Right hindlimb (tissue), 1 donor: Measurements from ENCODE around the gene ACLY.
"Not testable (repeated sequence)": the region's sequence is repeated elsewhere in the genome, so short reads cannot be mapped to it uniquely, and the experiment has no call there.

ENCODE experiments used
- DNase-seq: peaks from one replicate; pipeline ENCODE4 v3.0.0-alpha.2; 2018

ACLY gene

GRCh38 chr17:41909088-41909487 lies 9.7 kb downstream of the ACLY start:
- no peak for DNase-seq

- no peak for DNase-seq
Measured at GRCh38 chr17:41907633-41908539, 10.9 kb downstream of the ACLY start.

- no peak for DNase-seq
Measured at GRCh38 chr17:41907185-41907556, 11.6 kb downstream of the ACLY start.

DNA sequence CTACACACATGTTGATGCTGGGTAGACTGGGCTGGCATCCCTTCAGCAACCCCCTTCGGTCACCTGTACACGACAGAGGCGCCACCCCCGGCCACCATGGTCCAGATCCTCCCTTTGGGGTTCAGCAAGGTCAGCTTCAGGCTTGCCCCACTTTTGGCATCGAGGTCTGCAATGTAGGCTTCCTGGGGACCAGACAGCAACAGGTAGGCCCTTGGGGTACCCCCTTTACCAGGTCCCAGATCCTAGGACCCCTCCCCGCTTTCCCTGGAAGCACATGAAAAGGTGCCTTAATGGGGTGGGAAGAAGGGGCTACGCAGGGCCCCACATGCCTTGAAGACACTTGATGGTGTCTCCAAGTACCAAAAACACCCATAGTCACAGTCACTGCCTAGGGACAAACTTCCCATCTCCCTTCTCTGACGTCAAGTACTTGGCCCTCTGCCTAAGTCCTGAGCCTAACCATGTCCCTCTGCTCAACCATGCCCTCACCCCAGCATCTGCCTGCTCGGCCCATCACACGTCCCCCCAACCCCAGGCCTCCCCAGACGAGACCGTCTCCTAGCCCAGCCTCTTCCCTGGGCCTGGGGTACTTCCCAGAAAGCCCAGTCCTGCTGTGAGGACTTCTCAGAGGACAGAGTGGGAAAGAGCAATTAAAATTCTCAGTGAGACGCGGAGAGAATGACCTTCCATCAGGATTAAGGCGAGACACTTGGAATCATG lies 12.1 kb downstream of the ACLY start:
- DNase-seq: no peak

- no peak for DNase-seq
Measured at GRCh38 chr17:41905172-41905571, 13.6 kb downstream of the ACLY start.

DNA sequence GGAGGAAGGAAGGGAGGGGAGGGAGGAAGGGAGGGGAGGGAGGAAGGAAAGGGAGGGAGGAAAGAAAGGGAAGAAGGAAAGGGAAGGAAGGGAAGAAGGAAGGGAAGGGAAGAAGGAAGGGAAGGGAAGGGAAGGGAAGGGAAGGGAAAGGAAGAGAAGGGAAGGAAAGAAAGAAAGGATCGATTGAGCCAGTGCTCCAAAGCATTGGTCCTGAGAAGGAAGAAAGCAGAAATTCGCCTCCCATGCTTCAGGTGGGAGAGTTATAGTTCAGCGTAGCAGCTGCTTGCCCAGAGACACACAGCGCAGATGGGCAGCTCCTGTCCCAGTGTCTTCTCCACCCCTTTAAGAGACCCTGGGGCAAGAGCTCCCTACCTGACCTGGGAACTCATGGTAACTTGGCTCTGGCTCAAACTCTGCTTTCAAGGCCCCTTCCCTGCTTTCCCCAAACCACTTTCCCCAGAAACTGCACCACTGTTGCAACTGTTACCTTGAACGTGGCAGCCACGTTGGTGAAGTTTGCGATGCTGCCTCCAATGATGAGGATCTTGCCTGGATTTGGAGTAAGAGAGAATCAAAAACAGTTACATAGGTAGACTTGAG lies 14.4 kb downstream of the ACLY start:
- no peak for DNase-seq

DNA sequence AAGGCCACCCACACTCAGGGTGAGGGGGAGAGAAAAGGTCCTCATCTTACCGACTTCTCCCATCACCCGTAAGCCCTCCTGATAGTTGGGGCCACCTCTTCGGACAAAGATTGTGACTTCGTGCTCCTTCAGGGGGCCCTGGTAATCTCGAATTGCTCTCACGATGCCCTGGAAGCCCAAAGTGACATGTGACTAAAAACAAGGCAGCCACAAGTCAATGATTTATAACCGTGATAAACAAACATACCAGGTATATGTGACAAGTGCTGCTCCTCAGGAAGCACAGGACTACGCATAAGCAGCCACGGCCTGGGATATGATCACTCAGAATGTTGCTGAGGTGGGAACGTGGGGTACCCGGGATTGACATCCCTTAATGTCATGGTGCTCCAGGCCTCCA lies 17.1 kb downstream of the ACLY start:
- no peak for DNase-seq

DNA sequence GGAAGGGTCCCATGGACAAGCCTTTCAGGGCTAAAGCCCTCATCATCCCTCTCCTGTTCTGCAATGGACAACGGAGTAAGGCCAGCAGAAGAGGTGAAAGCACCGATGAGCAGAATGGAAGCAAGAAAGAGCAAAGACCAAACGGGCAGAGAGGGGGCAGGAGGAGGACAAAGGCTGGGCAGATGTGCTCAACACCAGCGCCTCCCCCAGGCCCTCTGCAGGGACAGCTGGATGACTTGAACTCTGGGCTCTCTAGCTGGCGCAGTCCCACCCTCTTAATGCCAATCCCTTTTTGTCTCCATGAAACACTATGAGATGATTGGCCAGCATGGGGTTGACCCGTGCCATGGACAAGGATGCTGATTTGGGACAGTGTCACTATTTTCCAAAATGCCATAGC lies 22.0 kb downstream of the ACLY start:
- no peak for DNase-seq

GRCh38 chr17:41895617-41896016 lies 23.1 kb downstream of the ACLY start:
- DNase-seq: peak; percentile 75

DNA sequence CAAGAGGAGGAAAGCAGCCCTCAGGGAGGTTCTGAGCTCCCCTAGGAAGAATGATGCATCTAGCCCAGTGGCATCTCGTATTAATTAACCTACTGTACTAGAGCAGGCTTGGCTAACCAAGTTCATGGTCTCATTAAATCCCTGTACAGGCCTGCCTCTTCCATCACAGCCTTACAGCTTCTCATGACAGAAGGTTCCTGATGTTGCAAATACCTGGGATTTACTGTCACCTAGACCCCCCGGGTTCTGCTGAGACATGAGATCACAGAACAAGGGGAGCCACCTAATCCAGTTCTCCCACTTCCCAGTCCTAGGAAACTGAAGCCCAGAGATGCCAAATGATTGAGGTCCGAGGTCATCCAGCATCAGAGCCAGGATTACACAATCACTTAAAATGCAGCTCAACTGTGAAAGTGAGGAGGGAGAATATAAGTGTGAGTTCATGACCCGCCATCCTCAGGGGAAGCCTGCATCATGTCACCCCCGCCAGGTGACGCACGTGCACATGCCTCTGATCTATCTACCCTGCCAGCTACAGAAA lies 23.9 kb downstream of the ACLY start:
- no peak for DNase-seq

DNA sequence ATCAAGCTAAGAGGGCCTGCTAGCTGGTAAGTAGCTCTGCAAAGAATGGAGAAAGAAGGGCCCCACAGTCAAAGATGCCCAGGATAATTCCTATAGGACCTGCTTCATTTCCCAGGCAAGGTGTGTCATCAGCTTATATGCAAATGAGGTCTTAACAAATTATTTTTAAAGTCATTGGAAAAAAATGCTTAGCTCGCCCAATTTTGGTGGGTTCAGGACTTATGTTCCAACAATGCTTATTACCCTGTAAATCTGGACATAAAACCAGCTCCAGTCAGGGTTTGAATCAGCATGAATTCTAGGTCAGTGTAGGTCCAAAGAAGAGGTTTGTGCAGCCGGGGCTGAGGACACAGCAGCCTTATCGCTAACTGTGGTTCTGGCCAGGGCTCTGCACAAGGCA lies 25.4 kb downstream of the ACLY start:
- no peak for DNase-seq

- no peak for DNase-seq
Measured at GRCh38 chr17:41892021-41892376, 26.8 kb downstream of the ACLY start.

GRCh38 chr17:41891135-41892020 lies 27.4 kb downstream of the ACLY start:
- DNase-seq: no peak

DNA sequence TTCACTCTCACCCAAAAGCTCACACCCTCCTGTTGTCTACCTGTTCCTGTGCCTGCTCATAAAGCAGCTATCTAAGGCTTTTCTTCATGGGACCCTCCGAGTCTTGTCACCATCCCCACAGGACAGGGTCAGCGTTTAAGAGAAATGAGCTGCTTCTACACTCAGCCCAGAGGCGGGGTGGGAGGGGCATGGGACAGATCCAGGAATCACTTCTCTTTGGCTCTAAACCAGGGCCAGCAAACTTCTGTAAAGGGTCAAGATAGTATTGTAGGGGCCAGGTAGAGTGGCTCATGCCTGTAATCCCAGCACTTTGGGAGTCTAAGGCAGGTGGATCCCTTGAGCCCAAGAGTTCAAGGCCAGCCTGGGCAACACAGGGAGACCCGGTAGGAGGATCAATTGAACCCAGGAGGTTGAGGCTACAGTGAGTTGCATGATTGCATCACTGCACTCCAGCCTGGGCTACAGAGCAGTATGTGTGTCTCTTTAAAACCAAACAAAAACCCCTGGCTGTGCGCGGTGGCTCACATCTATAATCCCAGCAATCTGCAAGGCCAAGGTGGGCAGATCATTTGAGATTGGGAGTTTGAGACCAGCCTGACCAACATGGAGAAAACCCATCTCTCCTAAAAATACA lies 30.3 kb downstream of the ACLY start:
- no peak for DNase-seq

DNA sequence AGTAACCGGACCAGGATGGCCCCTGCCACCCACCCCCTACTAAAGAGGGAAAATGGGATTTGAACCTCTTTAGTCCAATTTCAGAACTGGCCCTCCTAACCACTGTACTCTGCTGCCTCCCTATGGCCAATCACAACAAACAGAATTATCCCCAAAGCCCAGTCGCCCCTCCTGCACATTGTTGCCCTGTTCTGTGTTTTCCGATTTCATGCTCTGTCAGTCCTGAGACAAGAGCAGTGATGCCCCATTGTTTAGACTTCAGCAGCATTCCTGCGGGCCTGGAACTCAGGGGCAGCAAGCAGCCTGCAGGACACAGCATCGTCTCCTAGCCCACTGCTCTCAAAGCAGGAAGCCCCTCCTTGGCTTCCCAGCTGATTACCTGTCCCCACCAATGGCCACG lies 33.0 kb downstream of the ACLY start:
- DNase-seq: no peak

- DNase-seq: no peak
Measured at GRCh38 chr17:41882756-41883155, 36.0 kb downstream of the ACLY start.

GRCh38 chr17:41880130-41880529 lies 38.6 kb downstream of the ACLY start:
- DNase-seq: no peak

GRCh38 chr17:41874293-41874670 lies 44.5 kb downstream of the ACLY start:
- not testable (repeated sequence) for DNase-seq

DNA sequence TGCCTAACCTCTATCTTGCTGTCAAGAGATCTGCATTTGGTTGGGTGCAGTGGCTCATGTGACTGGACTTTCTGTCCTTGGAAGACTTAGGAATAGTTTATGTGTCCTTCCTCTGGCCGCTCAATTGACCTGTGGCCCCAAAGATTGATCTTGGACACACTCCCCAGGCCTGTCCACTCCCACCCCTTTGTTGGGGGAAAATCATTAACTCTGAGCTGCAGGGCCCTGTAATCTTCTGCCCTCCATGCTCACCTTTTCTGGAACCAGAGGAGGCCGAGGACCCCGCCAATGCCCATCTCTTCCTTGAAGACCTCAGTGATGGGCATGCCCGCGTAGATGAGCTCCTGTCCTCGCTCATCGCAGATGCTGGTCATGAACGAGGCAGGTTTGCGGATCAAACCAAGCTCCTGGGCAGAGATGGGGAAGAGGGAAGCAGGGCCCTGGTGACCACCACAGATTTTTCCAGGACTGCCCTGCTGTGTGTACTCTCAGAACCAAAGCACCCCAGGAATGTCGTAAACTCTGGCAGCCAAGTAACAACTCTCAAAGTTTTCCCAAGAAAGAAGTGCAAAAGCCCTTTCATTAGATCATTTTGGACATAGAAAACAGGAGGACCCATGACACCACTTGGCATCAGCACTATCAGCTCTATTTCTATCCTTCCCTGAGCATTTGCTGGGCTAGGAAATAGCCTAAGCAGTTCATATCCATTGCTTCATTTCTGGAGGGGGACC lies 45.0 kb downstream of the ACLY start:
- no peak for DNase-seq

DNA sequence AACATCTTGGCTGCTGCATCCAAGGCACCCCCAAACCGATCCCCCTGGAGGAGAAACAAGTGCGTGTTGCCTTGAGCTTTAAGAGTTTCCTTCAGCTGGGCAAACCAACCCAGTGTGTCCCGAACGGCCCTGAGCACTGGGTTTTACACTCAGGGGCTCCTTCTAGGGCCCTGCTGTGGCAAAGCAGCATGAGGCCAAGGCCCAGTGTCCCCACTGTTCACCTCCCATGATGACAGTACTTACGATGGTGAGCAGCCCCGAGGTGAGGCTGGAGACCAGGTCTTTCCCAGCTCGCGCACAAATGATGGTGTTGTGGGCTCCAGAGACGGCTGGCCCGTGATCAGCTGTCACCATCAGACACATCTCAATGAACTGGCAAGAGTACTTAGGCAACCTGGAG lies 47.0 kb downstream of the ACLY start:
- DNase-seq: no peak

DNA sequence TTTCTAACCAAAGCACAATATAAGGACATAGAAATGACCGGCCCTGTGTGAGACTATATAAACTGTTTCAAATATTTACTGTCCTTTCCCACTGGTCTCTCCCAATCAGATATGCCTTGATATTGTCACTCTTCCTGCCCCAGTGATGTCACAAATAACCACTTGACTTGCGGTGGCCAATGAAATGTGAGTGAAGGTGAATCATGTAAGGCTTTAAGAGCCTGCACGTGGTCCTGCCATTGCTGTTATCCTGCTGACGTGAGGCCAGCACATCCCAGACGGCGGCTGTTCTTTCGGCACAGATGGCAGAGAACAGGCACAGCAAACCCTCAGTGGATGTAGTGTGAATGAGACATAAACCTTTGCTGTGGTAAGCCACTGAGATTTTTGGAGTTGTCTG lies 48.1 kb downstream of the ACLY start:
- DNase-seq: no peak

DNA sequence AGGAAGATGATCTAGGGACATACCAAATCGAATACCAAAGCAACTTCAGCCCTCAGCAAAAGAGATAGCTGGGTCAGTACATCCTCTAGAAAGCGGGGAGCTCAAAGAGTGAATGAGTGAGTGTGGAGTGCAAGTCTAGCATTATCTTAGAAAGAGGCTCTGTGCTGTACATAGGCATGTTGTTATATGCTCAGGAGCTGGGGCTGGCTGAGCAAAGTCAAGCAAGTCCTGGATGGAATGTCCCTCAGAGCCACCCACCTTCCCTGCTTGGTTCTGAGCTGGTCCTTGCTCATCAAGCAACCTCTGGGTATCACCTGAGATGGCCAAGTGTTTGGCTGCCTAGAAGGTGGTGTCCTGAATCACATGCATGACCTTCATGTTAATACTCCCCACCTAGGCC lies 48.7 kb downstream of the ACLY start:
- DNase-seq: no peak
